ENCODE results near the gene TSPAN12.
A peak's percentile ranks its signal among the peaks of the same experiment; 100 is the strongest.

Gene TSPAN12

DNA sequence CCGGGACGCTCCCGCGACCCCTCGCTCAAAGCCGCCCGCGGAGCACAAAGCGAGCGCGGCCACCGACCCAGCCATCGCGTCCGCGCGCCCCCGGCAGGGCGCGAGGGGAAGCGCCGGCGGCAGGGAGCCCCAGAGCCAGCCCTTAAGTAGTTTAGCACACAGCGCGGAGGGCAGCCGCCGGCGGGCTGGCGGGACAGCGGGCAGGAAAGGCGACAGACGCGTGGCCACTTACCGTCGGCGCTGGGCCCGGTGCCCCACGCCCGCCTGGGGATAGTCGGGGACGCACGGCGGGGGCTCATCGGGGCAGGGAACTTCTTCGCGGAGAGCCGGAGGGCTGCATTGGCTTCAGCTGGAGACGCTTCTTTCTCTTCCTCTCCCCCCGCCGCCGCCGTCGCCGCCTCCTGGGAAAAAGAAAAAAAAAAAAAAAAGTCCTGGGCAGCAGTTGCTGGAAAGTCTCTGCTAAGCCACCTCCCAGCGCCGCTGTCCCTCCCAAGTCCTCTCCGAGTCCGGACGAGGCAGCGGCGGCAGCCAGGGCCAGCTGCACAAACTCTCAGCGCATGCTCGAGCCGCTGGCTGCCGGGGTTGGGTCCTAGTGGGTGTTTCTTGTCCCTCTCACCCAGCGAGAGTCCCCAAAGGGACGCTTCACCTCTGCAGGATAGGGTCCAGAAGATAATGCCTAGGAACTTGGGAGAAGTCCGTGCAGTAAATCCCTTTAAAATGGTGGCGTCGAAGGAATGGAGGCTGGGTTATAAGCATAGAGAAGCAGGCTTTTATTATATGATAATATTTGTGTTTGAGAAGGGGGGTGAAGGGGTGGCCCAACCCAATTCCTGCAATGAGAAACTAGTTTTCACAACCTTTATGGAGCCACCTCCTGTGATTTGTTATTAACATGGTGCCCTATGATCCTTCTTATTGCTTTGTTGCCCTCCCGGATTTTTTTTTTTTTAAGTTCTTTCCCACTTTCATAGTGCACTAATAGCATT is at the start of gene TSPAN12 (continued):
- TF ChIP-seq, protein P1, sequence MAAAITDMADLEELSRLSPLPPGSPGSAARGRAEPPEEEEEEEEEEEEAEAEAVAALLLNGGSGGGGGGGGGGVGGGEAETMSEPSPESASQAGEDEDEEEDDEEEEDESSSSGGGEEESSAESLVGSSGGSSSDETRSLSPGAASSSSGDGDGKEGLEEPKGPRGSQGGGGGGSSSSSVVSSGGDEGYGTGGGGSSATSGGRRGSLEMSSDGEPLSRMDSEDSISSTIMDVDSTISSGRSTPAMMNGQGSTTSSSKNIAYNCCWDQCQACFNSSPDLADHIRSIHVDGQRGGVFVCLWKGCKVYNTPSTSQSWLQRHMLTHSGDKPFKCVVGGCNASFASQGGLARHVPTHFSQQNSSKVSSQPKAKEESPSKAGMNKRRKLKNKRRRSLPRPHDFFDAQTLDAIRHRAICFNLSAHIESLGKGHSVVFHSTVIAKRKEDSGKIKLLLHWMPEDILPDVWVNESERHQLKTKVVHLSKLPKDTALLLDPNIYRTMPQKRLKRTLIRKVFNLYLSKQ (tag by site-specific recombination; IDR thresholded peaks at IDR 0.05; ENCODE audit: borderline replicate concordance), result no peak
- TF ChIP-seq, protein P2, sequence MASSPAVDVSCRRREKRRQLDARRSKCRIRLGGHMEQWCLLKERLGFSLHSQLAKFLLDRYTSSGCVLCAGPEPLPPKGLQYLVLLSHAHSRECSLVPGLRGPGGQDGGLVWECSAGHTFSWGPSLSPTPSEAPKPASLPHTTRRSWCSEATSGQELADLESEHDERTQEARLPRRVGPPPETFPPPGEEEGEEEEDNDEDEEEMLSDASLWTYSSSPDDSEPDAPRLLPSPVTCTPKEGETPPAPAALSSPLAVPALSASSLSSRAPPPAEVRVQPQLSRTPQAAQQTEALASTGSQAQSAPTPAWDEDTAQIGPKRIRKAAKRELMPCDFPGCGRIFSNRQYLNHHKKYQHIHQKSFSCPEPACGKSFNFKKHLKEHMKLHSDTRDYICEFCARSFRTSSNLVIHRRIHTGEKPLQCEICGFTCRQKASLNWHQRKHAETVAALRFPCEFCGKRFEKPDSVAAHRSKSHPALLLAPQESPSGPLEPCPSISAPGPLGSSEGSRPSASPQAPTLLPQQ (tag by site-specific recombination; IDR thresholded peaks at IDR 0.05), result 0 out of 2 replicates have a peak, but pooled peaks have one; percentile 28
- TF ChIP-seq ZNF24 (tag by site-specific recombination; IDR thresholded peaks at IDR 0.05) (0 out of 2 replicates have a peak, but pooled peaks have one; percentile 19), ZNF341 (tag by site-specific recombination; IDR thresholded peaks at IDR 0.05; ENCODE audit: low read depth) (peak; percentile 96), PRDM10 (tag by site-specific recombination; IDR thresholded peaks at IDR 0.05) (peak; percentile 94), INSM2 (tag by site-specific recombination; IDR thresholded peaks at IDR 0.05) (no peak), ZSCAN4 (tag by site-specific recombination; IDR thresholded peaks at IDR 0.05) (no peak), ZNF362 (tag by site-specific recombination; IDR thresholded peaks at IDR 0.05) (peak; percentile 93; the same call in 1 of the 2 replicates), ZNF324 (tag by site-specific recombination; IDR thresholded peaks at IDR 0.05) (0 out of 2 replicates have a peak, but pooled peaks have one; percentile 43), ZNF112 (tag by site-specific recombination; IDR thresholded peaks at IDR 0.05) (no peak), ZNF16 (tag by site-specific recombination; IDR thresholded peaks at IDR 0.05; ENCODE audit: low read depth) (no peak), ZIC2 (tag by site-specific recombination; IDR thresholded peaks at IDR 0.05) (peak; percentile 73), GLIS2 (tag by site-specific recombination; IDR thresholded peaks at IDR 0.05) (peak; percentile 62; the same call in 1 of the 2 replicates), ZNF830 (tag by site-specific recombination; IDR thresholded peaks at IDR 0.05; ENCODE audit: low read depth) (no peak), ZNF132 (tag by site-specific recombination; IDR thresholded peaks at IDR 0.05; ENCODE audit: borderline replicate concordance) (no peak), HIC1 (tag by site-specific recombination; IDR thresholded peaks at IDR 0.05) (peak; percentile 77), ZNF37A (tag by site-specific recombination; IDR thresholded peaks at IDR 0.05) (no peak), SP2 (tag by site-specific recombination; IDR thresholded peaks at IDR 0.05) (peak; percentile 45), ZNF416 (tag by site-specific recombination; IDR thresholded peaks at IDR 0.05) (no peak), SP7 (tag by site-specific recombination; IDR thresholded peaks at IDR 0.05) (peak; percentile 46; the same call in 1 of the 2 replicates), ZNF23 (tag by site-specific recombination; IDR thresholded peaks at IDR 0.05; ENCODE audit: borderline replicate concordance) (no peak), ZNF792 (tag by site-specific recombination; IDR thresholded peaks at IDR 0.05) (no peak), SETDB1 (IDR thresholded peaks at IDR 0.05; ENCODE audit: insufficient read length, low read length) (no peak)
- TF ChIP-seq, protein P3, sequence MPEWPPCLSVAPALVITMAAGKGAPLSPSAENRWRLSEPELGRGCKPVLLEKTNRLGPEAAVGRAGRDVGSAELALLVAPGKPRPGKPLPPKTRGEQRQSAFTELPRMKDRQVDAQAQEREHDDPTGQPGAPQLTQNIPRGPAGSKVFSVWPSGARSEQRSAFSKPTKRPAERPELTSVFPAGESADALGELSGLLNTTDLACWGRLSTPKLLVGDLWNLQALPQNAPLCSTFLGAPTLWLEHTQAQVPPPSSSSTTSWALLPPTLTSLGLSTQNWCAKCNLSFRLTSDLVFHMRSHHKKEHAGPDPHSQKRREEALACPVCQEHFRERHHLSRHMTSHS (tag by site-specific recombination; IDR thresholded peaks at IDR 0.05), result no peak

All from HEK293 (cell line).